Tibial nerve (tissue), 4 donors: ENCODE results near the gene AUTS2. TPM values are rescaled to one million over a fixed set of nuclear protein-coding genes. Genes with fewer than 3 reads are reported as not detected.

Experiments used
- DNase-seq, 2 donors: peaks; one replicate each; pipeline ENCODE4 v3.0.0-alpha.2; 2019; ENCODE audit warnings: low spot score in 2 of 2
- H3K27ac ChIP-seq, 4 donors: fragments of 200-600 bp; sonication (generic) in 3 of 4; one replicate each; pipeline ENCODE4 v1.5.1; 2017 to 2019; ENCODE audit warnings: mild to moderate bottlenecking in 1 of 4
- H3K27me3 ChIP-seq, 2 donors: fragments of 200-600 bp; sonication (generic) in 1 of 2; one replicate each; pipeline versions ENCODE4 v1.5.1 to v1.6.0; 2017 to 2019
- H3K36me3 ChIP-seq, 3 donors: fragments of 200-600 bp; sonication (generic); one replicate each; pipeline ENCODE4 v1.5.1; 2018 to 2019
- H3K4me1 ChIP-seq, 4 donors: fragments of 200-600 bp; sonication (generic) in 3 of 4; one replicate each; pipeline ENCODE4 v1.5.1; 2017 to 2019
- H3K4me3 ChIP-seq, 4 donors: fragments of 200-600 bp; sonication (generic) in 3 of 4; one replicate each; pipeline ENCODE4 v1.5.1; 2017 to 2019; ENCODE audit warnings: mild to moderate bottlenecking in 1 of 4, moderate library complexity in 1 of 4
- H3K9me3 ChIP-seq, 4 donors: fragments of 200-600 bp; sonication (generic) in 3 of 4; one replicate each; pipeline ENCODE4 v1.5.1; 2017 to 2019
- EP300 ChIP-seq, 2 donors: sonication (generic); formaldehyde crosslinking; IDR thresholded peaks; one replicate each; pipeline ENCODE4 v1.6.1; 2017; ENCODE audit warnings: antibody characterized with exemption in 2 of 2, mild to moderate bottlenecking in 1 of 2
- POLR2A ChIP-seq, 2 donors: fragments of 450-650 bp; IDR thresholded peaks; one replicate each; pipeline ENCODE4 v1.6.1; 2017; ENCODE audit warnings: antibody characterized with exemption in 2 of 2, mild to moderate bottlenecking in 2 of 2, moderate library complexity in 2 of 2
- WGBS, 2 donors: methylation state at CpG; one replicate each; pipeline ENCODE4 v1.1.5; 2018; 5-methylcytosine and 5-hydroxymethylcytosine counted together
- total RNA-seq, 4 donors: library from RNA; depleted of rRNA; stranded (reverse); fragments of >200 nt; gene quantifications; one replicate each; pipeline ENCODE4 v1.1.0, GENCODE V29; 2016
- TF ChIP-seq, protein P1 (sequence below), 5 experiments: fragments of 200-600 bp in 3 of 5; fragments of 450-650 bp in 2 of 5; sonication (generic) in 3 of 5; IDR thresholded peaks; one replicate each; pipeline ENCODE4 v1.5.1; 2016 to 2019; ENCODE audit warnings: antibody characterized with exemption in 5 of 5, mild to moderate bottlenecking in 3 of 5, moderate library complexity in 2 of 5

AUTS2 gene
- total RNA-seq, 4 donors from 2014 or later = 56.6 to 87.9 (median 71.6) TPM

DNA sequence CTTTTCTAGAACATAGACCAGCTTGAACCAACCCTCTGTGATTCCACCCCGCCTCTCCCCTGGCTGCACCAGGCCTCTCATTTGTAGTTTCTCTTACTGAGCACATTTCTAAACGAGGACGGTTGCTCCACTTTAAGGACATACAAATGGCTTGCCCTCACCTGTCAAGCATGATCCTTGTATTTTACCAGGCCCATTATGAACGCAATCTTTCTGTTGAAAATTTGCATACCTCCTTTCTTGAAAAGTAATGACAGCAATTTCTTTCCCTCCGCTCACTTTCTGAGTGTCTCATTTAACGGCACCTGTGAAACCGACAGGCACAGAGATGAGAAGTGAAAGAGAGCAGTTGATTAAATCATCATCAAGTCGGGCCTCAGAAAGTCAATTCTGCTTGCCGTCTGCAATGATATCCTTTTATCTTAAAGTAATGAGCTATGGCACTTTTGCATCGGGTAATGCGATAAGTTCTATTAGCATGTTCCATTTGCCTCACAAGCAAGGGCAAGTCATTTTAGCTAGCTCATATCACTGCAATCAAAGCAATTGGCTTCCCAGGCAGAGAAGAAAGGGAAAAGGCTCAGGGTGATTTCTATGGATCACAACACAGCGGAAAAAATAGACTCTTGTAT lies 828.1 kb downstream of the AUTS2 start:
- no peaks in the 10 kb centered on the region for H3K36me3 ChIP-seq
- H3K27ac ChIP-seq = no peak overlapping the region
- TF ChIP-seq POLR2A (IDR thresholded peaks at IDR 0.05) (no peak), EP300 (IDR thresholded peaks at IDR 0.05) (no peak)
- TF ChIP-seq, protein P1, sequence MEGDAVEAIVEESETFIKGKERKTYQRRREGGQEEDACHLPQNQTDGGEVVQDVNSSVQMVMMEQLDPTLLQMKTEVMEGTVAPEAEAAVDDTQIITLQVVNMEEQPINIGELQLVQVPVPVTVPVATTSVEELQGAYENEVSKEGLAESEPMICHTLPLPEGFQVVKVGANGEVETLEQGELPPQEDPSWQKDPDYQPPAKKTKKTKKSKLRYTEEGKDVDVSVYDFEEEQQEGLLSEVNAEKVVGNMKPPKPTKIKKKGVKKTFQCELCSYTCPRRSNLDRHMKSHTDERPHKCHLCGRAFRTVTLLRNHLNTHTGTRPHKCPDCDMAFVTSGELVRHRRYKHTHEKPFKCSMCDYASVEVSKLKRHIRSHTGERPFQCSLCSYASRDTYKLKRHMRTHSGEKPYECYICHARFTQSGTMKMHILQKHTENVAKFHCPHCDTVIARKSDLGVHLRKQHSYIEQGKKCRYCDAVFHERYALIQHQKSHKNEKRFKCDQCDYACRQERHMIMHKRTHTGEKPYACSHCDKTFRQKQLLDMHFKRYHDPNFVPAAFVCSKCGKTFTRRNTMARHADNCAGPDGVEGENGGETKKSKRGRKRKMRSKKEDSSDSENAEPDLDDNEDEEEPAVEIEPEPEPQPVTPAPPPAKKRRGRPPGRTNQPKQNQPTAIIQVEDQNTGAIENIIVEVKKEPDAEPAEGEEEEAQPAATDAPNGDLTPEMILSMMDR (IDR thresholded peaks at IDR 0.05) = no peak
- no peaks in the 10 kb centered on the region for H3K4me1 ChIP-seq
- no peak overlapping the region for H3K4me3 ChIP-seq
- no peaks in the 10 kb centered on the region for H3K27me3 ChIP-seq
- DNase-seq = no peak
- H3K9me3 ChIP-seq = no peaks in the 10 kb centered on the region
- 93% methylated on average over 12 of the region's 12 CpGs for WGBS, 2 donors

DNA sequence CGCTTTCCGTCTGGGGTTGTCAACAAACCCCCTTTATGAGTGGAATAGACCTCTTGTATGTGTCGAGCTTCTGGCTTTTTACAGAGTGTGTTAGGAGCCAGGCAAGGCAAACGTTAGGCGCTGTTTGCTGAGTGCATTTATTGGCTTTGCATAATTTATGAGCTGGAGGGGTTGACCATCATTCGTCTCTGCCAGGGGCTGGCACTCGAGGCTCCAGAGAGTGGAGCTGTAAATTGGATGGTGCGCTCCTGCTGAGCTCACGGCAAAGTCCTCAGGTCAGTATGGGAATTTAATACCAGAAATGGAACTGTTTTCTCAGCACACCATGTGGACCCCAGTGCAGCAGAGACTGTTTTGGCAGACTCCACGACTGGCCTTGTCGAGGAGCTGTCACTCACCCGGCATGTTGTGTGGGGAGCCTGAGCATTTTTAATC lies 834.3 kb downstream of the AUTS2 start:
- Histone ChIP-seq H3K9me3 (no peaks in the 10 kb centered on the region), H3K4me3 (no peak overlapping the region), H3K27me3 (no peaks in the 10 kb centered on the region), H3K27ac (no peak overlapping the region), H3K36me3 (no peaks in the 10 kb centered on the region), H3K4me1 (no peaks in the 10 kb centered on the region)
- no peak for TF ChIP-seq POLR2A (IDR thresholded peaks at IDR 0.05)
- TF ChIP-seq, protein P1 (IDR thresholded peaks at IDR 0.05) = no peak
- no peak for TF ChIP-seq EP300 (IDR thresholded peaks at IDR 0.05)
- WGBS, 2 donors = 65 to 78% methylated on average over 12 of the region's 12 CpGs
- no peak for DNase-seq

DNA sequence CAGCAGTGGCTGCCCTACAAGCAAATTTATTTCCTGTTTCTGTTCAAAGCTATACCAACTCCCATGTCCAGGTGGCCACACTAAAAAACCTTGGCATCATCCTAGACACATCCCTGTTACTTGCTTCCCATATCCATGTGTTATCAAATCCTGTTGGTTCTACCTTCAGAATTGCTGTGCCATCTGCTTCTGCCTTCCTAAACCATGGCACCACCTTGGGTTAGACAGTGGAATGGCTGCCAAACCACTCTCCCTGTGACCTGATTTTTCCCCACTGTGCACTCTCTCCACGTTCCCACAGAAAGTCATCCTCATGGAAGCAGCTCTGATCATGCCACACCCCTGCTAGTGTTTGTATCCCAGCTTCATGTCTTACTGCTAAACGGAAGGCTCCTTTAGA lies 836.1 kb downstream of the AUTS2 start:
- TF ChIP-seq POLR2A (IDR thresholded peaks at IDR 0.05) (no peak), EP300 (IDR thresholded peaks at IDR 0.05) (no peak)
- TF ChIP-seq, protein P1 (IDR thresholded peaks at IDR 0.05) = no peak
- 83 to 84% methylated on average over 2 of the region's 2 CpGs for WGBS, 2 donors
- Histone ChIP-seq H3K4me1 (peaks cover 0 to 2% (median 0%) of the 10 kb centered on the region in 4 donors), H3K36me3 (no peaks in the 10 kb centered on the region), H3K4me3 (no peak overlapping the region), H3K27ac (no peak overlapping the region), H3K9me3 (no peaks in the 10 kb centered on the region), H3K27me3 (no peaks in the 10 kb centered on the region)
- DNase-seq = no peak

DNA sequence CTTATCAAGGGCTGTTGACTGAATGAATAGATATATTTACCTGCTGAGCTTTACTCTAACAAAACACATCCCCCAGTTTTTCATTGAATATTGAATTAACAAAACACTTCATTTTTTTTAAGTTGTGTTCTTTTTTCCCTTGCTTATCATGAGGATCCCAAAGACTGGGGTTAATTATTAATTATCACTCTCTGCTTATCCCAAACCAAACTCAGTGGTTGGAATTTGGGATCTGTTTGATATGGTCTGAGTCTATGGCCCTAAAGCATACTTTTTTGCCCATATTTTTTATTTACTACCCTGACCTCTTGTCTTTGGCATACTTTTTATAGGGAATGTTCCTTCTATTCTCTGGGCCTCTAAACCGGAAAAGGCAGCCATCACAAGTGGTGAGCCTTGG lies 836.5 kb downstream of the AUTS2 start:
- WGBS, 2 donors = 93 to 97% methylated on average over 1 of the region's 1 CpG
- Histone ChIP-seq H3K4me1 (peaks cover 0 to 7% (median 0%) of the 10 kb centered on the region in 4 donors), H3K9me3 (no peaks in the 10 kb centered on the region), H3K4me3 (no peak overlapping the region), H3K36me3 (no peaks in the 10 kb centered on the region), H3K27me3 (no peaks in the 10 kb centered on the region), H3K27ac (no peak overlapping the region)
- TF ChIP-seq, protein P1 (IDR thresholded peaks at IDR 0.05) = no peak
- TF ChIP-seq EP300 (IDR thresholded peaks at IDR 0.05) (no peak), POLR2A (IDR thresholded peaks at IDR 0.05) (no peak)
- DNase-seq = no peak

DNA sequence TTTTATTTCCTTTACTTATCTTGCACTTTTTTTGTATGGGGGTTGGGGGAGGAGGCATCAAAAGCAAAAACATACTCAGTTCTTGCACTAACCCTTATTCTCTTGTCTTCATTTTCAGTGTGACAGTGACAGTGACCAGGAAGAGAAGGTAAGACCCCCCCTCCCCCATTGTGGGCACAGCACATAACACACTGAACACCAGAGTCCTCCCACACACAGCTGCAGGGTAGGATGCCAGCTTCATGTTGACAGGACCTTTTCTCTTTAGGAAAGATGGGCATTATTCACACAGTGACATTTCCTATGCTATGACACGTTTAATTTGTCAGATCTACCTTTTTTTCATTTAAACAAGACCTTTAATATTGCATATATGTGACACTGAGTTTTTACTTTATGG lies 837.4 kb downstream of the AUTS2 start:
- no peaks in the 10 kb centered on the region for H3K27me3 ChIP-seq
- DNase-seq = no peak
- WGBS, 2 donors = 72 to 85% methylated on average over 1 of the region's 1 CpG
- no peak overlapping the region for H3K27ac ChIP-seq
- H3K36me3 ChIP-seq = no peaks in the 10 kb centered on the region
- H3K4me1 ChIP-seq = peaks cover 0 to 7% (median 0%) of the 10 kb centered on the region in 4 donors
- no peaks in the 10 kb centered on the region for H3K9me3 ChIP-seq
- no peak overlapping the region for H3K4me3 ChIP-seq
- TF ChIP-seq, protein P1 (IDR thresholded peaks at IDR 0.05) = no peak
- TF ChIP-seq EP300 (IDR thresholded peaks at IDR 0.05) = no peak
- TF ChIP-seq POLR2A (IDR thresholded peaks at IDR 0.05) = no peak
